ENCODE data around the gene PTPRU. TPM values are rescaled to one million over a fixed set of nuclear protein-coding genes. Genes with fewer than 3 reads are reported as not detected.
"Not testable (repeated sequence)": the region's sequence is repeated elsewhere in the genome, so short reads cannot be mapped to it uniquely, and the experiment has no call there.

Gene PTPRU
- total RNA-seq, 1 donor from 2014 or later: 19.0 TPM

GRCh38 chr1:29310616-29311180 lies 74.4 kb downstream of the PTPRU start:
- peaks cover 3% of the 10 kb centered on the region for H3K27me3 Mint-ChIP-seq (ENCODE audit: unreplicated experiment)
- peaks cover 19% of the 10 kb centered on the region for H3K36me3 Mint-ChIP-seq (ENCODE audit: low read depth, unreplicated experiment)
- no peak for TF ChIP-seq CTCF (IDR thresholded peaks at IDR 0.05; ENCODE audit: unreplicated experiment)
- peaks cover 3% of the 10 kb centered on the region for H3K4me1 Mint-ChIP-seq (ENCODE audit: unreplicated experiment)
- H3K27ac Mint-ChIP-seq (ENCODE audit: unreplicated experiment): no peak overlapping the region
- no peak overlapping the region for H3K4me3 Mint-ChIP-seq (ENCODE audit: unreplicated experiment)
- H3K9me3 Mint-ChIP-seq (ENCODE audit: unreplicated experiment): no peaks in the 10 kb centered on the region
- no peak for DNase-seq (ENCODE audit: low spot score)

GRCh38 chr1:29311352-29312030 lies 75.2 kb downstream of the PTPRU start:
- Mint-ChIP-seq H3K9me3 (ENCODE audit: unreplicated experiment) (no peaks in the 10 kb centered on the region), H3K4me3 (ENCODE audit: unreplicated experiment) (no peak overlapping the region), H3K36me3 (ENCODE audit: low read depth, unreplicated experiment) (peaks cover 16% of the 10 kb centered on the region), H3K27ac (ENCODE audit: unreplicated experiment) (no peak overlapping the region), H3K27me3 (ENCODE audit: unreplicated experiment) (peaks cover 3% of the 10 kb centered on the region), H3K4me1 (ENCODE audit: unreplicated experiment) (peaks cover 3% of the 10 kb centered on the region)
- no peak for TF ChIP-seq CTCF (IDR thresholded peaks at IDR 0.05; ENCODE audit: unreplicated experiment)
- DNase-seq (ENCODE audit: low spot score): no peak

GRCh38 chr1:29312469-29313461 lies 76.4 kb downstream of the PTPRU start:
- no peak for TF ChIP-seq CTCF (IDR thresholded peaks at IDR 0.05; ENCODE audit: unreplicated experiment)
- Mint-ChIP-seq H3K9me3 (ENCODE audit: unreplicated experiment) (no peaks in the 10 kb centered on the region), H3K27ac (ENCODE audit: unreplicated experiment) (no peak overlapping the region), H3K36me3 (ENCODE audit: low read depth, unreplicated experiment) (peaks cover 12% of the 10 kb centered on the region), H3K27me3 (ENCODE audit: unreplicated experiment) (peaks cover 3% of the 10 kb centered on the region), H3K4me1 (ENCODE audit: unreplicated experiment) (peaks cover 3% of the 10 kb centered on the region), H3K4me3 (ENCODE audit: unreplicated experiment) (no peak overlapping the region)
- no peak for DNase-seq (ENCODE audit: low spot score)

- not testable (repeated sequence) for H3K27ac Mint-ChIP-seq (ENCODE audit: unreplicated experiment); H3K4me1 Mint-ChIP-seq (ENCODE audit: unreplicated experiment)
- H3K36me3 Mint-ChIP-seq (ENCODE audit: low read depth, unreplicated experiment): peaks cover 12% of the 10 kb centered on the region
Measured at GRCh38 chr1:29314685-29315084, 78.4 kb downstream of the PTPRU start.

GRCh38 chr1:29315262-29315661 lies 78.9 kb downstream of the PTPRU start:
- no peak overlapping the region for H3K27ac Mint-ChIP-seq (ENCODE audit: unreplicated experiment)
- peaks cover 12% of the 10 kb centered on the region for H3K36me3 Mint-ChIP-seq (ENCODE audit: low read depth, unreplicated experiment)
- peaks cover 3% of the 10 kb centered on the region for H3K4me1 Mint-ChIP-seq (ENCODE audit: unreplicated experiment)
- H3K4me3 Mint-ChIP-seq (ENCODE audit: unreplicated experiment): no peak overlapping the region
- no peak for DNase-seq (ENCODE audit: low spot score)
- peaks cover 1% of the 10 kb centered on the region for H3K27me3 Mint-ChIP-seq (ENCODE audit: unreplicated experiment)
- no peak for TF ChIP-seq CTCF (IDR thresholded peaks at IDR 0.05; ENCODE audit: unreplicated experiment)
- no peaks in the 10 kb centered on the region for H3K9me3 Mint-ChIP-seq (ENCODE audit: unreplicated experiment)

More at GRCh38 chr1:29314685-29315084, 78.4 kb downstream of the PTPRU start:
- H3K27me3 Mint-ChIP-seq (ENCODE audit: unreplicated experiment); DNase-seq (ENCODE audit: low spot score); H3K4me3 Mint-ChIP-seq (ENCODE audit: unreplicated experiment); H3K9me3 Mint-ChIP-seq (ENCODE audit: unreplicated experiment): not testable (repeated sequence)

Data from endothelial cell (in vitro differentiated cells).